GM21717 (cell line): Measurements from ENCODE around the gene TRIM29.

Experiments
- ATAC-seq: cut with Tn5 transposase; IDR thresholded peaks from one replicate; pipeline ENCODE4 v1.9.1; 2021; ENCODE audit warnings: mild to moderate bottlenecking, moderate library complexity; ENCODE audit not compliant: unreplicated experiment

Gene TRIM29

GRCh38 chr11:120066738-120067437 lies 71.0 kb downstream of the TRIM29 start:
- no peak for ATAC-seq

GRCh38 chr11:120065876-120066275 lies 72.0 kb downstream of the TRIM29 start:
- ATAC-seq = no peak

- no peak for ATAC-seq
Measured at GRCh38 chr11:120065176-120065575, 72.7 kb downstream of the TRIM29 start.

- no peak for ATAC-seq
Measured at GRCh38 chr11:120064341-120064740, 73.6 kb downstream of the TRIM29 start.

GRCh38 chr11:120063686-120064340 lies 74.1 kb downstream of the TRIM29 start:
- ATAC-seq = no peak

GRCh38 chr11:120062561-120062930 lies 75.4 kb downstream of the TRIM29 start:
- ATAC-seq = no peak

GRCh38 chr11:120061761-120062560 lies 76.0 kb downstream of the TRIM29 start:
- ATAC-seq = no peak
